ENCODE measurements around the gene SDK1.

Gene SDK1

DNA sequence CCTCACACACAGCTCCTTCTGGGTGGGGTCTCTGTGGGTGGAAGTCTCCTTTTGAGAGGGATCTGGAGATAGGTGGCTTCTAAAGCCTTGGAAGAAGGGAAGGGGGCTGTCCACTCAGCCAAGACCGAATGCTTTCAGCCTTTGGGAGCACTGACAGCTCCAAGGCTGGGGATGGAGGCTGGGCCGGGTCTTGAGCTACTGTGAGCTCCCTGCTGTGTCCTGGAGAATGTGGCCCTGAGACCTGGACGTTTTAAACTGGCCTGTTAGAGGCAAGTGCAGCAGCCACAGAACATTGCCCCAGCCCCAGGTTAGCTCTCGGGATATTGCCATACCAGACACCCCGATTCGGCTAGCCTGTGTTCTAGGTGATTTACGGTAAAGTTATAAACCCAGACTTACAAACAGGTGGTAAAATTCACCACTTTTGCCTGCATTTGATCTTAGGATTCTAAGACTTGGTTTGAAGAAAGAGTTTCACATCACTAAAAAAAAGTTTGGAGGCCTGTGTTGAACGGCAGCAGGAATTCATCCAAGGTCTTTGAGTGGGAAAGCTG is 832.5 kb downstream of the SDK1 start:
- DNase-seq, result no peak

DNA sequence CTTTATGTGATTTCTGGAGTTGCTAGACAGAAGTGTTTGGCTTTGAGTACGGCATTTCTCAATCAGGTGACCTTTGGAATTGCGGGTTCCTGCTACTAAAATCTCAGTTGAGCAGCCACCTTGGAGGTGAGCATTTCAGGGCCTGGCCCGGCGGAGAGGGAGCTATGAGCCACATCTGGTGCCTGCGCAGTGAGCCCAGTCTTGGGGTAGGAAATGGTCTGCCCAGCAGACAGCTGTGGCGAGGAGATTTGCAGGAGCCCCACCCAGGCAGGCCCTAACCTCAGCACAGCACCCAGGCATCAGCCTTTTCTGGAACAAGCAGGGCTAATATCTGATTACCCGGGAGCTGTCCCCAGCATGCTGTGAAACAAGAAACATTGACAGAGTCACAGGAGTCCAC is 833.2 kb downstream of the SDK1 start:
- no peak for DNase-seq

DNA sequence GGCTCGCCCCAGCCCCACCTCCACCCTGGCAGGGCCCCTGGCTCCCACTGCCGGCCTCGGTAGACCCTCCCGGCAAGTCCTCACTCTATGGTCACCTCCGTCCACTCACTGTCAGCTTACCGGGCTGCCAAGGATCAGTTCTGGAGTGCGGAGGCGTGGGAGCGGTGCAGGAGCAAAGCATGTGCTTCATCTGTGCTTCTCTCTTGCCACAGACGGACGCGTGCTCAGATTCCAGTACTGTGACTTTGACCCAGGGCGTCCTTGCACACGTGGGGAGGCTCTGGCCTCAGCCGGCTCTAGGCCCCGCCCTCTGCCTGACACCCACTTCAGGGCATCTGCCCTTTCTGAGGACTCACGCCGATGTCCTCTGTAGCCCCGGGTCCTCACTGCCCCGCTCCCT is 833.6 kb downstream of the SDK1 start:
- no peak for DNase-seq

DNA sequence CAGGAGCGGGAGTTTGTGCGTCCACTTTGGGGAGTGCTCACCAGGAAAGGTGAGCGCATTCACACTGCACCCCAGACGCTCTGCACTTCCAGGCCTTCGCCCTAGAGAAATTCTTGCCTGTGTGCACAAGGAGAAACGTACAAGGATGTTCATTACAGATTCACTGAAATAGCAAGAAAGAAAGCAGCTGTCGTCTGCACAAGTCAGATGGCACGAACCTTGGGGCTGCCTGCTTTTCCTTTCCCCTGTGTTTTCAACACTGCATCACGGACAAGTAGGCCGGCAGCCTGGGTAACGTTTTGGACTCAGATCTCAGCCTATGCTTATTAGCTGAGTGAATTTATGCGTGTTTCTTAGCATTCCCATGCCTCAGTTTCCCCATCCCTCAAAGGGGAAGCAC is 834.2 kb downstream of the SDK1 start:
- no peak for DNase-seq

DNA sequence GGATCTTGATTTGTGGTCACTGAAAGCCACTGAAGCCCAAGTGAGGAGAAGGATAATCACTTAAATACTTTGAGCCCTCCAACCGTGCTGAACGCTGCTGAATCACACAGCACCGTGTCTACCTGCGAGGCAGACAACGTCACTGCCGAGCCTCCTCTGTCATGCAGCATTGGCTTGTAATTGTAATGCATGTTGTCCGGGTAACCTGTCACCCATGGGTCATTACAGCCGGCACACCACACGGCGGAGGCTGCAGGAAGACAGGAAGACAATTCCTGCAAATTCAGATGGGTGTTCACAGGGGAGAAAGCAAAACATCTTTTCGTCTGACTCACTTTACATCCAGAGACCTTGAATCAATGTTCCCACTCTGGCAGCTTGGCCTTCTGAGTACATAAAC is 835.0 kb downstream of the SDK1 start:
- DNase-seq, result no peak

DNA sequence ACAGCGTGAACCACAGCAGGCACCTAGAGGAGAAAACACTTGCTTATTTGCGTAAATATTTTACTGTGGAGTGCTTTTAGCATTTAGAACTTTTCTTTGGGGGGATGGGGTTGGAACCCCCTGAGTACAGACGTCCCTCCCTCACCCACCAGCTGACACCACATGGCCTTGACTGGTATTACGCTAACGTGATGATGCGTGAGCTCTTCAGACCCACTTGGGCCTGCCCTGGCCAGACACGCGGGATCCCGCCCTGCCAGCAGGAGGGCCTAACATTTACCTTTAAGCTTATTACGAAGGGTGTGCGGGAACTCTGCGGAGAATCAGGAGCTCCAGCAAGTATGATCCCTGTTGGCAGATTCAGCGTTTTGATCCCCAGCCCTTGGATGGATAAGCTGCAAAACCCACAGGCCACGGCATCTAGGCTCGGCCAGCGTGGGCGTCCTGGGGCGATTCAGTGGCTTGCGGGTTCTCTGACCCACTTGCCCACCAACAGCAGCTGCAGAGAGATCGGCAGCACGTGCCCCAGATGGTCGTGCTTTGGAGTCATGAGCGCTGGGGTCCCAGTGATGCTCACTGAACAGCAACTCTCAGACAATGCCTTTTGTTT is 835.6 kb downstream of the SDK1 start:
- no peak for DNase-seq

DNA sequence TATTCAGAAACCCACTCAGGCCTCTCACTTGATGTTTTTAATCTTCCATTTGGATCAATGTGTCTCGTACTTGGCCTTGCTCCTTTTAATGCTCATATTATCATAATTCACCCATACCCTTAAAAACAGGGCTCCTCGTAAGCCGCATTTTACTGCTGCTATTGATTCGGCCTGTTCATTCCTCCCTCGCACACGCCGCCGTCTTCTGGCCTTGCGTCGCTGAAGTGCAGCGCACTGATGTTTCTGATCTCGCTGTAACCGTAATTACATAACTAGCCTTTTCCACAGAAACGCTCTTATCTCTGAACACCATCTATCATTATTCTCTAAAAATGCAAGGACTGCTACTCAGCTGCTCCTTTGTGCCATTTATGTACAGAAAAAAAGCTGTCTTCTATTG is 836.5 kb downstream of the SDK1 start:
- no peak for DNase-seq

DNA sequence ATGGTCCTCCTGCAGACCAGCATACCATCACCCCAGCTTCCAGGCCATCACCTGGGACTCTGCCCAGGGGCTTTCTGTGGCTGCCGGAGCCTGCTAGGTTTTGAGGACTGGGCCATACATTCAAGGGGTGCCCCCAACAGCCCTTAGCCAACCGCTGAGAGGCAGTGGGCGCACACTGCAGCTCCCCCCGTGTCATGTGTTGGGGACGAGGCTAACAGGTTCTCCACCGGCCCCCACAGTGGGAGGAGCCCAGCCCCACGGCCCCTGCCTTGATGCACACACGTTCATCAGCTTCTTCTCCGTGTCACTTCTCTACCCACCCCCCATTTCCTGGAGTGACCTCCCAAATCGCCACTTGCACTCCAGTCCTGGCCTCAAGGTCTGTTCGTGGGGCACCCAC is 837.8 kb downstream of the SDK1 start:
- DNase-seq, result no peak

DNA sequence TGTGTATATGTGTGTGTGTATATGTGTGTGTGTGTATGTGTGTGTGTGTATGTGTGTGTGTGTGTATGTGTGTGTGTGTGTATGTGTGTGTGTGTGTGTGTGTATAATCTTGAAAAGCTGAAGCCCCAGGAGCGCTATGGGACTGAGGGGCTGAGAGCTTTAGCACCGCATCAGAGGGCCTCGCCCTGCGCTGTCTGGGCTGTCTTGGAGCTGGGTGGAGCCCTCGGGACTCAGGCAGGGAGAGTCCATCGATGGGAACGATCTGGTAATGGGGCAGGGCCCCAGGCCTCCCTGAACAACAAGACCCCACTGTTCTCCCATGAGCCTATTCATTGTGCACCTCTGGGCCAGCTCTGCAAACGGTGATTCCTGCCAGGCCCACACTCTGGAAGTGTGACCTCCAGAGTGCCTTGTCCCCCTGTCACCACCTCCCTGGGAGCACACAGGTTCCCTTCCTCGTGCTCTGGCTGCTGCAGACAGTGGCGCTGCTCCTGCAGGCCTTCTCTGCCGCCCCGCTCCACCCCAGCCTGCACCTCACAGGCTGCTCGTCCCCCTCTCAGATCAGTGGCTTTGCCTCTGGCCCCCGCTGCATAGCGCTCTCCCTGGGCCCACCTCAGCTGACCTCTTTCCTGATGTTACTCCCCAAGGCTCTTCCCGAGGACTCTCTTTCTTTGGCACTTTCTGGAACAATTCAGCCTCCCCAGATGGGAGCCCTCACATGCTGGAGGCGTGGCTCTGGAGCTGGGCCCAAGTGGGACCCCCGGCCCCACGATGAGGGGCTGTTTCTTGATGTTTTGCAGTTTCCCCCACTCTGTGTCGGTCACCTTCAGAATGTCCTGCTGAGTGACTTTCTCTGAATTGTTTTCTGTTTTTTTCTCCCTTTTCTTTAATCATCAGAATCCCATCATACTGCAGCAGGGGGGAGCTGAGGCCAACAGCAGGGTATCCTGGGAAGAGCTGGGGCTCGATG is 838.9 kb downstream of the SDK1 start:
- no peak for DNase-seq

DNA sequence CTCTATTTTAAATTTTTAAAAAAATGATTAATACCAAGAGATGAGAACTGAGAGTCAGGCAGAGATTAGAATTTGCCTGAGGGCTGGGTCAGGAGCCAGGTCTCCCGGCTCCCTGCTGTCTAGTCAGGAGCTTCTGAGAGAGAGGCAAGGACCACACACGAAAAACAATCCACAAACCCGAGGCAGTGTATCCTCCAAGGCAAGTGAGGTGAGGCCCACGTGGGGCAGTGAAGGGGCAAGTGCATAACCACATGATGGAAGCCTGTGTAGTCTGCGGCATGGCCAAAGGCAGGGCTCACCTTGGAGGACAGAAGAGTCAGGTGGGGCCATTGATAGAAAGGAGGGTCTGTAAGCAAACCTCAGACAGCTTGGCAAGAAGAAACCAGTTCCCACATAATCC is 839.9 kb downstream of the SDK1 start:
- DNase-seq, result no peak

DNA sequence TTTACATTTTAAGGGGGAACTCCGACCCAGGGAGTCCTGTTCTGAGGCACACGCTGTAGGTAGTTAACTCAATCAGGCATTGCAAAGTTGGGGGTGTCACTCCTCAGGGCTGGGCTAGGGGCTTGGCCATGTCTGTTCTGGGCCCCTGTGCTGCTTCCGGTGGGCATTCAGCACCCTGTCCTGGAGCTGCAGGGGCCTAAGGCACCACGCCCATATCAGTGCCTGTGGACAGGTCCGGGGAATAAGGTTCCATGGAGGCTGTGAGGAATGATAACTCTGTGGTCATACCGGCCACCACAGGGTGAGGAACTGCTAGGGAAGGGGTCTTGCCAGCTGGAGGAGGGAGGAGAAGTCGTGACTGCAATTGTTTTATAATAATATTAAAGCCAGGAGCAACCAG is 842.0 kb downstream of the SDK1 start:
- DNase-seq, result no peak

DNA sequence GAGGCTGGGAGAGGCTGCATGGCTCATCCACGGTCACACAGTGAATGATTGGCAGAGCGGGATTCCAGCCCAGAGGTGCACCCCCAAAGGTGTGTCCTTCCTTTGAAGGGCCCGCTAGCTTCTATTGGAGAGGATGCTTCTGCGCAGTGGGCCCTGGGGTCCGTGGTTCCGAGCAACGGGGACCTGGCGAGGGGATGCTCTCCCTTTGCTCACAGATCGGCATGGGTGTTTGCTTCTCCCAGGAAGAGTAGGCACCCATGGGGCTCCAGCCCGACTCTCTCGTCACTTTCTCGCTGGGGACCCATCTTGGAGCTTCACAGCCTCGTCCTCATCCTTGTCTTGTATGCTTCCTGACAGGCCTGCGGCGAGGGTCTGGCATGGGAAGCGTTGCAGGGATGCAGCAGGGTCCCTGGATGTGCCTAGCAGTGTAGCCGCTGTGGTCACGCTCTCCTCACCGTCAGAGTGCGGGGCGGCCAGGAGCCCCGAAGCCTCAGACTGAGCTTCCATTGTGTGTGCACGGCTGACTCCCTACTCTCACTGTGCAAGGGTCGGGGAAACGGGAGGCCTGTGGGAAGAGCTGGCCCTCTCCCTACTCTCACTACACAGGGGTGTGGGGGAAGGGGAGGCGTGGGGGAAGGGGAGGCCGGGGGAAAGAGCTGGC is 842.6 kb downstream of the SDK1 start:
- DNase-seq, result no peak

DNA sequence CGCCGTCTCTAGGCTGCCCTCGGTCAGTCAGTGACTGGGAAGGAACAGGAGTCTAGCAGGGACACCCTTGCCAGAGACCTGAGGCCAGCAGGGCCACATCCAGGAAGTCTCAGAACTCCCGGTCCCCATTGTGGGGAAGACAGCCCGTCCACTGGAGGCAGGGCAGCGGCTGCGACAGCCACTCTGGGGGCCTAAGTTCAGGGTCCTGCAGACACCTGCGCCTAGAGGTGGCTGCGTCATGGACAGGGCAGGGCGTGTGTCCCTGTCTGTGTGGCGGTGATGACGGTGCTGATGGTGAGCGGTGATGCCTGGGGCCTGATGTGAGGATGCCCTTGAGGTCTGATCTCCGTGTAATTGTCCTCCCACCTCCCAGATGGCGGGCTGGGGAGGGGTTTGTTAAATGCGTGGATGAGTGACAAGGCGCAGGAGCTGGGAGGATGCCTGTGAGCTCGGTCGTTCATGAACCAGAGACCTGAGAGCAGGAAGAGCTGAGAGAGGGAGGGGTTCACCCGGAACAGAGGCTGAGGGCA is 843.2 kb downstream of the SDK1 start:
- no peak for DNase-seq

DNA sequence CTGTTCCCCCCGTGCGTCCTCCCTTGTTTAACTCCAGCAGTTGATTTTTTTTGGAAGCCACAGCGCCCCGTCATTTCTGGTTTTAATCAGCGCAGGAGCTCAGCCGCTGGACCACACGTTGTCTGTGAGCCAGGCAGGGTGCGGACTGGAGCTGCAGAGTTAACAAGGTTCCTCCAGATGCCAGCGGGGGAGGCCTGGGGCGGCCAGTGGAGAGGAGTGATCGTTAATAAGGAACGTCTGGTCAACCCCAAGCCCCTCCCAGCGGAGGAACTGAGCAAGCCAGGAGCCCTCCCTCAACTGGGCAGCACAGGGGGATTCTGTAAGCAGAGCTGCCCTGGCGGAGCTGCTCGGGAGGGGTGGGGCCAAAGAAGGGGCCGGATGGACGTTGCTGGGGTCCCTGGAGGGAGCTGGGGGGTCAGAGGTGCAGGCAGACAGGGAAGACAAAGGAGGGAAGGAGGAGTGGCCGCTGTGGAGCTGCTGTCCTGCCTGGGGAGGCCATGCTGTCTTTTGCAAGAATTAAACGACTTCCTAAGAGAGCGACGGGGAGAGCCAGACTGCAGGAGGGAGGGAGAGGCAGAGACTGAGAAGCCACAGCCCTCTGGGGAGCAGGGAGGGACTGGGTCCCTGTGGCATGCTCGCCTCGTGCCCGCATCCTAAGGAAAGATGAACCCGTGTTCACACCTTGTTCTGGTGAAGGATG is 843.9 kb downstream of the SDK1 start:
- no peak for DNase-seq

DNA sequence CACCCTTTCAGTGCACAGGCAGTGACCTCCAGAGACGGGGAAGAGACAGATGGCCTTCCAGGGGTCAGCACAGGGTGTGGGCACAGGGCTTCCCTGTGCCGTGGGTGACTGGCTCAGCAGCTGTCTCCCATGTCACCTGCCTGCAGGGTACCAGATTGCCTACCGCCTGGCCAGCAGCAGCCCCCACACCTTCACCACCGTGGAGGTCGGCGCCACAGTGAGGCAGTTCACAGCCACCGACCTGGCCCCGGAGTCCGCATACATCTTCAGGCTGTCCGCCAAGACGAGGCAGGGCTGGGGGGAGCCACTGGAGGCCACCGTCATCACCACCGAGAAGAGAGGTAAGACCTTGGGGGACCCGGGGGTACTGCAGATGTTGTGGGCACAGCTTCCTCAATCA is 844.5 kb downstream of the SDK1 start:
- no peak for DNase-seq

DNA sequence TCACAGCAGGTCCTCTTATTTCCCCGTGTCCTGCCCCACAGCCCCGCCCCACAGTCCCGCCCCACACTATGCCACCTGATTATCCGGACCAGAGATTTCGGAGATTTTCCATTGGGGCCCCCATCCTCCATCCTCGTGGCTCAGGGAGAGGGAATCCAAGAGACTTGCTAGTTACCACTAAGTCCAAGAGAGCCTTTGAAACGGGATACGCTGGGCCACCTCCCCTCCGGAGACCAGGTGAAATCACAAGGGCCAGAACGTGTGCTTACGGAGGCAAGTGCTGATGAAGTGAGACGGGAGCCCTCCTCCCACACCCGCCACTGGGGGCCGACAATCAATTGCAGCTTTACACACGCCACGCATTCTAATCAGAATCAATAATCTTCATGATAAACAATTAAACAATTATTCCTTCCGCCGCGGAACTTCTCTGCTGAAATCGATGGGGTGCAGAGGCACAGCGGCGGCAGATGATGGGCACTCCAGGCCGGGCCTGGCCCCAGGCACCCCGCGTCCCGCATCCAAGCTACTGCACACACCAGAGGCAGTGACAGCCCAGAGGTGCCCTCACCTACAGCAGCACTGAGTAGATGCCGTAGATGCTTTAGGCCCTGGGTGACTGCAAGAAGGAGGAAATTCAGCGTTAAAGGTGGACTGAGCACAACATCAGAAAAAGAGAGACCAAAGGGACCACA is 847.0 kb downstream of the SDK1 start:
- DNase-seq, result no peak

DNA sequence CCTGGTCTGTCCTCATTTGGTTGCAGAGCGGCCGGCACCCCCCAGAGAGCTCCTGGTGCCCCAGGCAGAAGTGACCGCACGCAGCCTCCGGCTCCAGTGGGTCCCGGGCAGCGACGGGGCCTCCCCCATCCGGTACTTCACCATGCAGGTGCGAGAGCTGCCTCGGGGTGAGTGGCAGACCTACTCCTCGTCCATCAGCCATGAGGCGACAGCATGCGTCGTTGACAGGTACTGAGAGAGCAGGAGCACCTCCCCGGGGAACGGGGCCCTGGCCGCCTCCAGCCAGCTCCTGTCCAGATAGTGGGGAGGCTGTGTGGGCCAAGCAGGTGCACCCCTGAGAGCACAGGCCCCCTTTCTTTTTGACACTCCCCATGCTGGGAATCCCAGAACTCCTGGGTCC is 848.2 kb downstream of the SDK1 start:
- DNase-seq, result no peak

DNA sequence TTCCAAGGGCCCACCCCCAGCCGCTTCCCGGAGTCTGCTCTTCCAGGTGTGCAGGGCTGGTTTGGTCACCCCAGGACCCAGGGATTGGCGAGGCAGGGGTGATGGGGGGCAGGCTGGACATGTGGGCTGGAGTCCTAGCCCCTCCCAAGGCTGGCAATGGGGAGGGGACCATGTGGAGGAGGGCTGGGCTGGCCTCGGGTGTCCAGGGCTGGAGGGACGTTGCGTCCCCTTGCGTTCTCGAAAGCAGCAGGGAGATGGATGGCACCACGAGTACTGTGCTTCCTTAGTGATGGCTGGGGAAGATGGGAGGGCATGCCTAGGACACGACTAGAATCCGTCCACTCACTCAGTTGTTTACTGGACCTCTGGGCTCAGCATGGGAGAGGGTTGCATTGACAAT is 848.6 kb downstream of the SDK1 start:
- no peak for DNase-seq

DNA sequence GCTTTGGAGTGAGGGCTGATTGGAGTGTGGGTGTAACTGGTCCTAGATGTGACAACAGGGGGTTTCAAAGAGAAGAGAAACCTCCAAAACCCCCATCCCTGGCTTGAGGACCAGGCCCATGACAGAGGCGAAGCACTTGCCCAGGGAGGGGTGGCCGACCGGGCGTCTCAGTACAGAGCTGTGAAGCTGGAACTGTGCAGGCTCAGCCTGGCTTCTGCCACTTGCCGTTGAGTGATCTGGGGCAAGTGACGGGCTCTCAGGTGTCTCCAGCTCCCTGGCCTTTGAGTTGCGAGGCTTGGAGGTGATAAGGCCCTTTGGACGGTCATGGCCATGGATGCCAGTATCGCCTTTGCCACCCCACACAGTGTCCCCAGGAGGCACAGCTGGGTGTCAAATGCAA is 849.7 kb downstream of the SDK1 start:
- no peak for DNase-seq

DNA sequence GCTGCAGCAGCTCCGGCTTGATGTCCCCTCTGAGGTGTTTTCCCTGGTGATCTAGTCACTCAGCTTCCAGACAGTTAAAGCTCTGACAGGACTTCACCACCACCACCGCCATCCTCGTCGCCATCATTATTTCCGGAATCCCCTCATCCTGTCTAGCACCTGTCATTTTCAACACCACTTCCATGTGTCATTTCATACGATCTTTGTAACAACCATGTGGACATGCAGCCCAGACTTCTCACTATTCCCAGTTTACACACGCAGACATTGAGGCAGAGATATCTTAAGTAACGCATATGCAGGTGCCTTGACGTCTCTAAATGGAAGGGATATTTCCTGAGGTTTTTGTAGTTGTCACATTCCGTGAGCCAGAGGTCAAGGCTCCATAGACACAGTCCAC is 850.5 kb downstream of the SDK1 start:
- DNase-seq, result no peak

DNA sequence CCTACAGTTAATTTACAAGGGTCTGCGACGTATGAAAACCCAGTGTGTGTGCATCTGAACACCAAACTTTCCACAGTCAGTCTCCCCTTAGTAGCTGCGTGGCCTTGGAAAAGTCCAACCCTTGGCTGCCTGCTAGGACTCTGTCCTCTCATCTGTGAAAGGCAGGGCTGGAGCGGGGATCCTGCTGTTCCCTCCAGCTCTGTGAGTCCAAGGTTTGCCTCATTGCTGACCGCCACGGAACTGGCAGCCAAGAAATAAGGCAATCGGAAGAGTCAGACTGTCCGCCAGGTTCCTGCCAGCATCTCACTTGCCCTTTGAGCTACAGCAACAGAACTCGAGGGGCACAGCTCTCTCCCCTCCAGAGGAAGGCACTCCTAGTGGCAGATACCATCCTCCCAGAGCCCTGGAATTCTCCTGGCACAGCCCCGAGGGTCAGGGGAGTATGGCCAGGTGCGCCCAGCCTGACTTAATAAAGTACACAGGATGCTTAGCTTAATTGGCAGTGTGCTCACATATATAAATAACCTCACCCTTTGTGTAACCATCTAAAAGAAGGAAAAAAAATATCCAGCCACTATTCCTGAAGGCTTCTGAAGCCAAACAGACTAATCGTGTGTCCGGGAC is 851.0 kb downstream of the SDK1 start:
- DNase-seq, result no peak
